Measurements from ENCODE around the gene CHRDL2.

Gene CHRDL2

DNA sequence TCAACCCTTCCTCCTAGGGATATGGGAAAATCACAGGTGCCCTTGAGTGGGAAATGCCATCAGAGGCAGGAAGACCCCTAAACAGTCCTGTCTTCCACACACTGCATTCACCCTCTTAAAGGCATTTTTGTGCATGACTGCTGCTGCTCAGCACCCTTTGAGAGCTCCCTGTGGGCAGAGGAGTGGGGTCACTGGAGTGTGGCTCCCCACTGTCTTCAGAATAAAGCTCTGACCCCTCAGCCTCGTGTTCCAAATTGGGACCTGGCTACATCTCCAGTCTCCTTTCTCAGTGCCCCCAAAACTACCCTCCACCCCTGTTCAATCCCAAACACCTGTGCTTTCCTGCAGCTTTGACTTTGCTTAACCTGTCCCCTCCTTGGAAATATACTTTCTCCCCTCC, 46.6 kb downstream of the CHRDL2 start:
- DNase-seq (ENCODE audit: low spot score), result no peak

DNA sequence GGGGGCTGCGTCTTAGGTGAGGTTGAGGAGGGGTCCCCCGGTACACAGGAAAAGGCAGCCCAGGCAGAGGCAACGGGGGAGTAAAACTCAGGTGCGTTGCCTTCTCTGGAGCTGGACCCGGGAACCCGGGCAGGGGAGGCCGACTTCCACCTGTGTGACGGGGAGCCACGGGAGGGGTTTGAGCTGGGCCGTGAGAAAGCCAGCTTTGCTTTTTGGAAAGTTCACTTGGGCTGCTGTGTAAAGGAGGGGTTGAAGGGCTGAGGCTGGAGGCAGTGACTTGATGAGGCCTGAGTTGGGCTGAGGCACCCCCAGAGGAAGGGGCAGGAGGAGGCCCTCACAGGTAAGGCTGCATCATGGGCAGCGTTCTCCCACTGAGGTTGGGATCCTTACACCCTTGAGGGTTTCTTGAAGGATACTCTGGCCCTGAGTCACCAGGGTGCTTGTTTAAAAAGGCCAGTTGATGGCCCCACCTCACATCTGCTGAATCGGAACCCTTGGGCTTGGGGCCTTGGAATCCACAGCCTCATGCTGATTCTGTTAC, 47.2 kb downstream of the CHRDL2 start:
- no peak for DNase-seq (ENCODE audit: low spot score)

DNA sequence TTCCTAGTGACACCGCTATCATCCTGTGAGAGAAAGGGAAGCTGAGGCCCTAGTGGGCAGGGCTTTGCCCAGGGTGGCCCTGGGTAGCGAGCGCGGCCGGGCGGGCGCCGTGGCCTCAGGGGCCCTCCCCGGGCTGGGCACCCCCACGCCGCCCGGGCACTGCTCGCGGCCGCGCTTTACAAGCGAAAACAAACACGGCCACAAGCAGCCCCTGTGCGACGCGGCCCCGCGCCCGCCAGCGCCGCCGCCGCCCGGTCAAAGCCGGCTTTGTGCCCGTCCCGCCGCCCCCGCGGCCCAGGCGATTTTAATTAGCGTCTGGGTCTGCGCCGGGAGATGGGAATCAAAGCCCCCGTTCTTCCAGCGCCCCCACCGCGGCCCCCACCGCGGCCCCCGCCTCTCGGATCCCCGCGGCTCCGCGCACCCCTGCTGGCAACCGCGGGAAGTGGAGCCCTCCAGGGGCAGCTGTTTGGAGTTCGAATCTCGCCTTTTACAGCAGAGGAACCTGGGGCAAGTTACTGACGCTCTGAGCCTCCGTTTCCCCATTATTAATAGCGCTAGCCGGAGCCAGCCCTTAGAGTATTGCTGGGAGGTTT, 47.9 kb downstream of the CHRDL2 start:
- peak; percentile 90 for DNase-seq (ENCODE audit: low spot score)

DNA sequence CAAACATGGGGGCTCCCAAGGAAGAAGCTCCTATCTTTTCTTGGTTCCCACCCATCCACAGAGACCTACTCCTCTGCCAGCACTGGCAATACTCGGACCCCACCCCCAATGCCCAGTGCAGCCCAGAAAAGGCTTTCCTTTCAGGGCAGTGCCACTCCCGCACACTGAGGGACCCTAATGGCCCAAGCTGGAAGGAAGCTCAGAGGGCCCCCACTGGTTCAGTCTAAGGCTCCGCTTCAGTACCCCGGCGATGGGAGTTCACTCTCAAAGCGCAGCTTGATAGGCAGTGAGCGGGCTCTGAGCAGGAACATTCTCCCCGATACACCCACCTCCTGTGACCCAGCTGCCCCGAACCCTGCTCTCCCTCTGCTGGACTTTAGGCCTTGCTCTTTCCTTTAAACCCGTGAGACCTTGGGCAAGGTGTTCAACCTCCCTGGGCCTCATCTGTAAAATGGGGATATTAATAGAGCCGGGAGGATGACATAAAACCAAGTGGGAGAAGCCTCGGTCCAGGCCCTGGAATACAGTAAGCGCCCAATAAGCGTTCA, 48.4 kb downstream of the CHRDL2 start:
- no peak for DNase-seq (ENCODE audit: low spot score)

GRCh38 chr11:74681686-74682651, 49.3 kb downstream of the CHRDL2 start:
- DNase-seq (ENCODE audit: low spot score), result no peak

GRCh38 chr11:74680703-74681531, 50.3 kb downstream of the CHRDL2 start:
- no peak for DNase-seq (ENCODE audit: low spot score)

DNA sequence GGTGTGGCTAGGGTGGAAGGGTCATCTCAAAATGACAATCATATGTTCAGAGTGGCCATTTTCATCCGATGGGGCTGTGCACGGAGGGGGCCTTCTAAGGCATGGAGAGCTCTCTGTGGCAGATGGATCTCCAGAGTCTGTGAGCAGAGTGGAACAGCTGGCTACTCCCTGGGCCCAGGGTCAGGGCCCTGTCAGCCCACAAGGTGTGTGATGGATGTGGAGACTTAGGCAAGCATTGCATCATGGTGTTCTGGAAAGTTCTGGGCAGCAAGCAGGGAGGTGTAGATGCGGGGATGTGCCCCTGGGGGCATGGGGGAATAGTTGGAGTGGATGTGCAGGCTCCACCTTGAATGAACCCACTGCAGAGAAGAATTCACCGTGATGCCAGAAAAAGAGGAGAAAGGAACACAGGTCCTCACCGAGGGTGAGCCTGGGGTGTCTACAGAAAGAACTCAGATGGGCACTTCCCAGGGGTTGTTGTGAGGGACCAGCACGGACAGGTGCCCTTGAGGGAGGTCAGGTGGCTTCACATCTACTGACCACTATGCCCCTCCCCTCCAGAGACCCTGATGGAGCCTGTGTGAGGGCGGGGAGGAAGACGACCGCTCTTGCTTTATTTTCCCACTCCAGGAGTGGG, 51.1 kb downstream of the CHRDL2 start:
- DNase-seq (ENCODE audit: low spot score), result no peak

DNA sequence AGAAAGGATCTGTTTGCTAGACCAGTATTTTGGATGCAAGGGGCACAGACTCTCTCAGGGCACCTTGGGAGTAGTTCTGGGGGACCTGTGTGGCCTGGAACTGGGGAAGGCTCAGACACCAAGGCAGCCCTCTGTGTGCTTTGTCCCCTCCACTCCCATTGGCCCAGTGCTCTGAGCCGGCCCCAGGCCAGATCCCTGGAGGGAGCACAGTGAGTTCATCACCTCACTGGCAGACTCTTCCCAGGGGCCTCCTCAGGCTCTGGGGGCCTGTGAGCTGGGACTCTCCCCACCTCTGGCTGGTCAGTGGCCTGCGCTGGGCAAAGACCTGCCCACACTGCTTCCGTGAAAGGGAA, 51.7 kb downstream of the CHRDL2 start:
- no peak for DNase-seq (ENCODE audit: low spot score)

GRCh38 chr11:74678591-74679512, 52.4 kb downstream of the CHRDL2 start:
- DNase-seq (ENCODE audit: low spot score), result no peak

DNA sequence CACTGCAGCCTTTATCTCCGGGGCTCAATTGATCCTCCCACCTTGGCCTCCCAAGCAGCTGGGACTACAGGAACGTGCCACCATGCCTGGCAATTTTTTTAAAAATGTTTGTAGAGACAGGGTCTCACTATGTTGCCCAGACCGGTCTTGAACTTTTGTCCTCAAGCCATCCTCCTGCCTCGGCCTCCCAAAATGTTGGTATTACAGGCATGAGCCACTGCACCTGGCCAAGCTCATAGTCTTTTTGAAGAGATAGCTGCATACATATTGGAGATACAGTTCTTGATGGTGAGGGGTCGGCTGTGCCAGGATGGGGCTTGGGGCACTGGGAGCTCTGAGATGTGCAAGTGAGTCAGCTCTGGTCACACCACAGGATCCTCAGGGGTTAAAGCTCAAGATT, 53.2 kb downstream of the CHRDL2 start:
- DNase-seq (ENCODE audit: low spot score), result no peak

DNA sequence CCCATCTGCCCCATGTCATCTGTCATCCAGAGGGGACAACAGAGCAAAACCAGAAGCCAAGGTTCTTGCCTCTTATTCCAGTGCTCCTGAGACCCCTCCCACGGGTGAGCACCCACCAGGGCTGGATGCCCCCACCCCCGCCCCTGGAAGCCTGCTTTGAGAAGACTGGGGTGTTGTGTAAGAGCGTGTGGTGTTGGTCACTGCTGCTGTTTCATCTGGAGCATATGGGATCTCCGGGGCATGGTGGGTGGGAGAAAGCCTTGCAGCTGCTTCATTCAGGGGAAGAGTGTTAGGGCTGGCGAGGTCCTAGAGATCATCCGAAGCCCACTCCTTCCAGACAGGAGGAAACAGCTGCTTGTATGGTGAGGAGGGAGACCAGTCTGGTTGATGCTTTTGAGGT, 54.1 kb downstream of the CHRDL2 start:
- DNase-seq (ENCODE audit: low spot score), result no peak

DNA sequence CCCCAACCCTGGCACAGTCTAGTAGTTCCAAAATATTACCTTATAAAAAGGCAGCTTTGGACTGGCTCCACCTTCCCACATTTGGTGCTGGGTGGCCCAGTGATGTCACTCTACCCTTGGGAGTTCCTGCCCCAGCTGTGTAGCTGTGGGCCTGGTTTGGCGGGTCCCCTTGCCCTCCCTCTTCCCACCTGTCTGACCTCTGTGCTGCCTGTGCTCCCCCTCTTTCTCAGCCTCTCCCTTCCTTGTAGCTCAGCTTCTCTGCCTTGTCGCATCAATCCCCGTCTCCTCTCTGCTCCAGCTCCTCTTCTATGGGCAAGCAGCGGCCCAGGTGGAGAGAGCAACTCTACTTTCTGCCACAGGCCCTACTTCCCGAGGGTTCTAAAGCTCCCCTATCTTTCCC, 54.6 kb downstream of the CHRDL2 start:
- DNase-seq (ENCODE audit: low spot score), result no peak

GRCh38 chr11:74675761-74676160, 55.5 kb downstream of the CHRDL2 start:
- no peak for DNase-seq (ENCODE audit: low spot score)

DNA sequence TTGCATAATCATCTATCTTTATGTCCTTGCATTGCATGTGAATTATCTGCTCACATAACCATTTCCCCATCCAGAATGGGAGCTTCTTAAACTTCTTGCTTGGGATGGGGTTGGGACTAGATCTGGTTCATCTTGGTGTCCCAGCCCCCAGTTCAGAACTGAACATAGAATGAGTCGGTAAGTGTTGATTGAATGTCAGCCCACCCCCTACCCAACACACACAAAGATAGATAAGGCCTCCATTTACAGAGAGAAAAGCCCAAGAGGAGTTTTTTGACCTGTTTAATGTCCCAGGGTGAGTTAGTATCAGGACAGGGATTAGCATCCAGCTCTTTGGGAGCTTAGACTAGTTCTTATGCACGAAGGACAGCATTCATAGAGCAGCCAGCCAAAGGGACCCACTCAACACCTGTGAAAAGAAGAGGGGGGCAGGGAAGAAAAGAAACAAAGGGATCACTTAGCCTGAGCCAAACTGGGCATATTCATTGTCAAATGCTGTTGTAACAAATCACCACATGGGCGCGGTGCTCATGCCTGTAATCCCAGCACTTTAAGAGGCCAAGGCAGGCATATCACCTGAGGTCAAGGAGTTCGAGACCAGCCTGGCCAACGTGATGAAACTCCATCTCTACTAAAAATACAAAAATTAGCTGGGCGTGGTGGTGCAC, 57.4 kb downstream of the CHRDL2 start:
- DNase-seq (ENCODE audit: low spot score), result peak; percentile 93

- peak; percentile 58 for DNase-seq (ENCODE audit: low spot score)
Measured at GRCh38 chr11:74672956-74673692, 58.1 kb downstream of the CHRDL2 start.

GRCh38 chr11:74672332-74672955, 58.8 kb downstream of the CHRDL2 start:
- no peak for DNase-seq (ENCODE audit: low spot score)

GRCh38 chr11:74671520-74672196, 59.6 kb downstream of the CHRDL2 start:
- DNase-seq (ENCODE audit: low spot score), result no peak

DNA sequence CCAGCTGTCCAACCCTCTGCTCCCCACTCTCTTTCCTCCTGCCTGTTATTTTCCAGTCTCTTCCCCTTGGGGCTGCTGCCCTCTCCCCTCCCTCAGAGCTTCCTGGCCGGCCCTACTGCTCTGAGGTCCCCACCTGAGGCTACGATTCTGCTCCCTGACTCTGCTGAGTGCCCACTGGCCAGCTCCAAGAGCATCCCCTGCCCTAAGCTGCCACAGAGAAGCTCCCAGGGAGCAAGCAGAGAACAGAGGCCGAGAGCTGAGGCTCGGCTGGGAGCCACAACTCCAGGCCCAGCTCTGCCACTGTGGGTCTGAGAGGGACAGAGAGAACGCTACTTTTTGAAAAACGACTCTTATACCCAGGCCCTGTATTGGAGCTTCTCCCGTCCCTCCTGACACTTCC, 61.1 kb downstream of the CHRDL2 start:
- DNase-seq (ENCODE audit: low spot score), result no peak
